GM18951 (cell line): ENCODE results near the gene ELMO1.

ENCODE experiments used
- POLR2A ChIP-seq: IDR thresholded peaks from 4 replicates; pipeline ENCODE4 v1.6.1; 2011; ENCODE audit warnings: mild to moderate bottlenecking; ENCODE audit not compliant: insufficient read length, insufficient read depth; ENCODE audit errors: extremely low read depth
- in situ Hi-C: fragments of 300-500 bp; cut with MboI; formaldehyde crosslinking; loops from one replicate; pipeline ENCODE4 v1.12.0; 2022; ENCODE audit warnings: low sequenced_read_pairs, mixed read lengths, inconsistent platforms; ENCODE audit not compliant: unreplicated experiment

The ELMO1 gene

DNA sequence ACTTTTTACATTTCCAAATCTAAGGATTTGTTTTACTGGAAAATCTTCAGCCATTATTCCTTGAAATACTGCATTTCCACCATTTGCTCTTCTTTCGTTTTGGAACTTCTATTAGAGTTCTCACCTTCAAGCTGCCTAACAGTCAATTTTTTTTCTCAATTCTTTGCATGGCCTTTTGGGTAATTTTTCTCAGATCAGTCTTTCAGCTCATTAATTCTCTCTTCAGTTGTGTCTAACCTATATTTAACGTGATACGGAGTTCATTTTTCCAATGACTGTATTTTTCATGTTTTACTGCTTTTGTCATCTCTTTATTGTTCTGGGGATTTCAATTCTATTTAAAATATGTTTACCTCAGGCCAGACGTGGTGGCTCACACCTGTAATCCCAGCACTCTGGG lies 600.7 kb downstream of the ELMO1 start:
- TF ChIP-seq POLR2A, result no peak
- in situ Hi-C loops, result no loop called here

DNA sequence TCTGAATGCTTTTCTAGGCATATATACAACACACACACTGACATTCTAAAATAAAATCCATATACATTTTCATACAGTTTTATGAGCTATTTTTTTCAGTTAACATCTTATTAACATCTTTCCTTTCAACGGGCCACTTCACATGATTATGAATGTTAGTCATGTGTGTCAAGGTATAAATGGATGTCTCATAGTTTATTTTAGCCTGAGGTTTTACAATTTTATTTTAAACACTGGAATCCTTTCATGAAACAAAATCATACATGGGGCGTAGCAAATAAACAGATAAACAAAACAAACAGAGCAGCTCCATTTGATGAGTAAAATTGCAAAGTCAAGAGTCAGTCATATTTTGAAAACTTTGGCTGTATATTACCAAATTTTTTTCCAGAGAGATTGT lies 604.3 kb downstream of the ELMO1 start:
- in situ Hi-C loops, result no loop called here
- no peak for TF ChIP-seq POLR2A

DNA sequence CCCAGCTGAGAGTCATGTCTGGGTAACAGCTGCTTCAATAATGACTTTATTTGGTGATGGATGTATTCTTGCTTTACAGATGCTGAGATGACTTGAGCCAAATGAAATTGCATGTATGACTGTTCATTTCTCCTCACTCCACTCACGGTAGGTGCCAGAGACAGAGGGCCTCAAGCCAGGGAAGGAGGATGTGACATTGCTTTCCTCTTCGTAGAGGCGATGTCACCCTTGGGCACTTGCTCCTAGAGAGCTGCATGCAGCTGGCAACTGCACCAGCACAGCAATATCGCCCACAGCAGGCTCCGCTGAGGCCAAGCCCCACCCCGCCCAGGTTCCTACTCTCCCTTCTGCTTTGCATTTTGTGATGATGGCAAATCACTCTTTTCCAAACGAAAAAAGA lies 607.8 kb downstream of the ELMO1 start:
- no peak for TF ChIP-seq POLR2A
- in situ Hi-C loops, result no loop called here

DNA sequence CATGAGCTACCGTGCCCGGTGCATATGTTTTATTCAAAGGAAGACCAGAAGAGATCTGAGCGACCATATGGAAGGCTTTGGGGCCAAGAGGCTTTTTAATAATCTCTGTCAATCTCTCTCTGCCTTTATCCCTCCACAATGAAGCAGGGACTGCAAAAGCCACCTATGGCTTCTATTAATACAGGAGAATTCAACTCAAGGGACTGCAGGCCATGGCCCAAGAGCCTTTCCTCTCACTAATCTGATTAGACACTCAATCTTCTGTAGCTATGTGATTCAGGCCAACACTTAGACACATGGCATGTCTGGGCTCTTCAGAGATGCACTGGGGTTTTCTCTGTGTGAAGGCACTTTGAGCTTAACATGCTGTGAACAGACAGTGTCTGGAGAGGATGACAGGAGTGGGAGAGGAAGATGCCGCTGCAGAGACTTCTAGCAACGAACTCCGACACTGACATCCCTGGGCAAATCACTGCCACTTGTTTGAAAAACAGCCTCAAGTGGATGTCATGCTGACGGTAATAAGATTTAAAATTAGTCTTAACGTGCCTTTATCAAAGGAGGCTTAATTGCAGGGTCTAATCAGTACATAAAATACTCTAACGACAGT lies 609.9 kb downstream of the ELMO1 start:
- TF ChIP-seq POLR2A, result no peak
- in situ Hi-C loops, result no loop called here

DNA sequence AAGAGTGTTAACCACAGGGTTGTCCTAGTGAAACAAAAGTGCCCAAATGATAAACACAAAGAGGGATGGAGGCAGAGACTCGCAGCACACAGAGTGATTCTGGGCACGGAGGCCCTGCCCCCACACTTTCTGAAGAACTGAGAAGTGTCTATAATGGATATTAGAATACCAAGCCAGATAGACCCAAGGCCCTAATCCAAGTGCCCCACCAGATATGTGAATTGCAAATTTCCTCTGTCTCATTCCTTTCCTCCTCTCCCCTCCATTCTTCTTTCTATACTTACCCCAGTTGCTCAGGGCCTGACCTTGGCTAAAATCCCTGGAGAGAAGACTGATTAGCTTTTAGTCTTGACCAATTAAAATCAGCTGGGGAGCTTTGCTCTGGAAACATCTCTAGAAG lies 617.6 kb downstream of the ELMO1 start:
- no peak for TF ChIP-seq POLR2A
- in situ Hi-C loops, result no loop called here

DNA sequence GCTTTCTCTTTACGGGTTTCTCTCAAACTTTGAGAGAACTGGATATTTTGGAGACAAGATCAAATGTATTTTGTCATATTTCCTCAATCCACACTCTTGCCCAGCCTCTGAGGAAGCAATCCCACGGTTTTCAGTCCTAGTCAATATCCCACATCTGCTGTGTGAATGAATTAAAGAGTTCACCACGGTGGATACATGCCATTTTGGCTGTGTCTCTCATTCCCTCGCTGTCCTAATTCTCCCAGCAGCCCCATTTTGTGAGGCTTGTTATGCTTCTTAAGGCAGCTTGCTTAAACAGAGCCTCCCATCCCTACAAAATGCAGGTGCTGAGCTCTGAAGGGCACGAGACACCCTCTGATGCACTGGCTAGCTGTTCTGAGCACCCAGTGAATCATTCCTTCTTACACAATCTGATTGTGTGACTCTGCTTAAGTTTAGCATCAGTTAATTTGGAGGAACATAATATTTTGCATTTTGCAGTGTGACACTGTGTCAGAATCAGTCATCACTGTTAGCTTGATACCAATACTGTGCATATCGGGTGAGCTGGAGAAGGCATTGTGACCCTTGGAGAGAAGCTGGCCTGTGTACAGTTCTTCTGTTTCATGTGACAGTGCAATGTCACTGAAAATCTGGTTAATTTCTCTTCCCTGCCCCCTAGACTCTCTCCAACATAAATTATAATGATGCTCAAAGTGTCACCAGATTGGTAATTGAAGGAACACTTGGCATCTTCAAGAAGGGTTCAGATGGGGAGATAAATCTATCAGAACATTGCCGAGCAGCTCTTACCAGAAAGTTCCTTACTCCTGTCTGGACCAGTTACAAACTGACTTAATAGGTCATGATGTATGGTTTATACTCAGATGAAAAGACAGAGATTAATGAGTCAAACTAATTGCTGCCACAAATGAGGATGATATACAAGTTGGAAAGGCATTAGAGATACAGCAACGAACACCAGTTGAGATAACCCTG lies 620.6 kb downstream of the ELMO1 start:
- TF ChIP-seq POLR2A, result no peak
- in situ Hi-C loops, result no loop called here

DNA sequence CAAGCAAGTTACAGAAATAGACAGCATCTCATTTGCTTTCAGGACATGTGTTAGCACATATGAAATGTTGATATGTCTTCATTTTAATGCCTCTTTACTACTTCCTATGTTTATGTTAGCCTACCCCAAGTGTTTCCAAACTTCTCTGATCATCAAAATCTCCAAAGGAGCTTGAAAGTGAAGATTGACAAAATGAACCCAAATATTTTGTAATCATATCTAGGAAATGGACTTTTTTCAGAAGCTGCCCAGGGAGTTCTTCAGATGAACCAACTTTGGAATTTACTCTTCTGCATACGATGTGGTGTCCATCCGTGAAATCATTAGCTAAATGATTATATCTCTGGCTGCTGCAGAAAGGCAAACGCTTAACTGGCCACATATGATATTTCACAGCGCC lies 623.2 kb downstream of the ELMO1 start:
- TF ChIP-seq POLR2A, result no peak
- in situ Hi-C loops, result no loop called here

DNA sequence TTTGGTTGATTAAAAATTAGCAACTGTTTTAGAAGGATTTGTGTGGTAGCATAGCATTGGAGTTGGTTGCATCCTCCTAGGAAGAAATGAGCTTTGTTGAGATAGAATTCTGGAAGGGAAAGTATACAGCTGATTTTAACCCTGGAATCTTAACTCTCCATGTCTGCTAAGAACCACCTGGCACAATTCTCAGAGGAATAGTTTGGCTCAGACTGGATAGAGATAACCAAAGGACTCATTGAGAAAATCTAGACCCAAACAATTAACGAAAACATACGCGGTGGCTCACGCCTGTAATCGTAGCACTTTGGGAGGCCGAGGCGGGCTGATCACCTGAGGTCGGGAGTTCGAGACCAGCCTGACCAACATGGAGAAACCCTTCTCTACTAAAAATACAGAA lies 625.3 kb downstream of the ELMO1 start:
- in situ Hi-C loops, result no loop called here
- no peak for TF ChIP-seq POLR2A

DNA sequence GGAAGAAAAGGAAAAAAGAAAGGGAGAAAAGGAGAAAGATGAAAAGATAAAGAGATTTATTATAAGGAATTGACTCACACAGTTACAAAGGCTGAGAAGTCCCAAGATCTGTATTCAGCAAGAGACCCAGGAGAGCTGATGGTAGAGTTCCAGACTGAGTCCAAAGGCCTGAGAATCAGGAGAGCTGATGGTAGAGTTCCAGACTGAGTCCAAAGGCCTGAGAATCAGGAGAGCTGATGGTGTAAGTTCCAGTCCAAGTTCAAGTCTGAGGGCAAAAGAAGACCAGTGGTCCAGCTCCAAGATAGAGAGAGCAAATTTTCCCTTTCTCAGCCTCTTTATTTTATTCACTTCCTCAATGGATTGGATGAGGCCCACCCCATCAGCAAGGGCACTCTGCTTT lies 627.0 kb downstream of the ELMO1 start:
- TF ChIP-seq POLR2A, result no peak
- in situ Hi-C loops, result no loop called here

DNA sequence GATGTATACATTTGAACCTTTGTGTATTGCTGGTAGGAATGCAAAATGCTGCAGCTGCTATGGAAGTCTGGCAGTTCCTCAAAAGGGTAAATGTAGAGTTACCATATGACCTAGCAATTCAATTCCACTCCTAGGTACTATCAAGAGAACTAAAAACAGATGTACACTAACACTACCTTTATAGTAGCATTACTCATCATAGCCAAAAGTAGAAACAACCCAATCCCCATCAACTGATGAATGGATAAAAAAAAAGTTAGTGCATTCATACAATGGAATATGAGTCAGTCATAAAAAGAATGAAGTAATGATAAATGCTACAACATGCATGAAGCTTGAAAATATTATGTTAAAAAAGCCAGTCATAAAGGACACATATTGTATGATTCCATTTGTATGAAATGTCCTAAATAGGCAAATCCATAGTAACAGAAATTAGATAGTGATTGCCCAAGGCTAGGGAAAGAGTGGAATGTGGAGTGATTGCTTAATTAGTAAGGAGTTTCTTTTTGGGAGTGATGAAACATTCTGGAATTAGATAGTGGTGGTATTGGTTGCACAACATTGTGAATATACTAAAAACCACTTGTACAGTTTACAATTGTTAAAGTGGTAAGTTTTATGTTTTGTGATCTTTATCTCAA lies 628.0 kb downstream of the ELMO1 start:
- TF ChIP-seq POLR2A, result no peak
- in situ Hi-C loops, result no loop called here

DNA sequence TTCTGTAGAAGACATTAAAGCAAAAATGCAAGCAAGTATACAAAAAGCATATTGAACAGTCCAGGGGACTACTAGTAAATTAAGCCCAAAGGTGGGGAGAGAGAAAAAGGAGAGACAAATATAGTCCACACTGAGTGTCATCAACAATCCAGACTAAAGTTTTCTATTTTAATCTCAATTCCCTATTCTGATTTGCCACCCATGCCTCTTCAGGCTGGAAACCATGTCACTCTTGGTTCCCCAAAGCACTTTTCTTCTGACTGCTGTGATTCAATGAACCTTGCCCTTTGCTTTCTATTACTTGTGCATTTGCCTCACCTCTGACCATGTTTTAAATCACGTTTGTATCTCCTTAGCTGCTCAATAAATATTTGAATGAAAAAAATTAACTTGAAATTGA lies 629.0 kb downstream of the ELMO1 start:
- no peak for TF ChIP-seq POLR2A
- in situ Hi-C loops, result no loop called here

DNA sequence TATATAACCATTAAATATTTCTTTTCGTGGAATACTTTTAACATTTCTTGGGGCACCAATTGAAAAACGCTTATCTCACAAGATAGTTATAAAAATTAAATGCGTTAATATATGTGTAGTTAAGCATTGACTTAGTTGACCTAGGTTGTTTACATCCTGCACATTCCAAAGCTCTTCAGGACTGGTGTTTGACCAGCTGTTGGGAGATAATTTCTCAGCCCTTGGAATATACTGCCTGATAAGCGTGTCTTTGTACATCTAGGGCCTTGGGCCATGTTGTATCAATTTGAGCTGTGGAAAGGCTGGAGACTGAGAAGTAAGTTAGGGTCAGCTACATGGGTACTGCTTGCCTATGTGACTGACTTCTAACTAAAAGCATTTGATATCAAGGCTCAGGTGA lies 634.4 kb downstream of the ELMO1 start:
- no peak for TF ChIP-seq POLR2A

DNA sequence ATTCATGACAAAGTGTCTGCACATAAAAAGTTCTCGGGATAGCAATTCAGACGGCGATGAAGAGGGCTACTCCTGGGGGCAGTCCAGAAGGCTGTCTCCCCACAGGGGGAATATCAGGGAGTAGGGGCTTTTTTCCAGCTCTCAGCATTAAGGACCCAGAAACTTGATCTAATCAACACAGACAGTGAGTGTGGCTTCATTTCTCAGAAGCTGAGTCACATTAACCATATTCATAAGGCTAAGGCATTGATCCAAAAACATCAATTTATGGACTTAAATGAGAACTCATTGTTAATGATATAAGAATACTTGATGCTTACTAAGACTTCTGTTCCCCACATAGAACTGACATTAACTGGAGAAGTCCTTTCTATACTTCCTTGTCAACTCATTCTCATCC lies 636.9 kb downstream of the ELMO1 start:
- TF ChIP-seq POLR2A, result no peak
- in situ Hi-C loops, result no loop called here

More for the DNA sequence above, 634.4 kb downstream of the ELMO1 start:
- in situ Hi-C loops, result no loop called here

DNA sequence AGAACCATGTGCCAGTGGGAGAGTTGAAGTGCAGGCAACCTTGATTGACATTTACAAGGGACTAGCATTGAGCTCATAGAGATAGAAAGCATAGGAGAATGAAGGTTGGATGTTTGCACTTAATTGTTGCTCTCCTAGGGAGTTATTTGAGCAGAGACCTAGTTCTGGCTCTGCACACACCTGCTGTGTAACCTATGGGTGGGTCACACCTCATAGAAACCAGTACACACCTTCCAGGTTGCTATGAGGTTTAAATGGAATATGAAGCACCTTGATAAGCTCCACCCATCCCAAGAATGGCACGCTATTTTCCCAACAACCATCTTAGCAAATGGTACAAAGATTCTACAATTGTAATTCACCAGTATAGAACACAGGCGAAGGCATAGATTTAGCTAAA lies 638.2 kb downstream of the ELMO1 start:
- in situ Hi-C loops, result no loop called here
- no peak for TF ChIP-seq POLR2A

DNA sequence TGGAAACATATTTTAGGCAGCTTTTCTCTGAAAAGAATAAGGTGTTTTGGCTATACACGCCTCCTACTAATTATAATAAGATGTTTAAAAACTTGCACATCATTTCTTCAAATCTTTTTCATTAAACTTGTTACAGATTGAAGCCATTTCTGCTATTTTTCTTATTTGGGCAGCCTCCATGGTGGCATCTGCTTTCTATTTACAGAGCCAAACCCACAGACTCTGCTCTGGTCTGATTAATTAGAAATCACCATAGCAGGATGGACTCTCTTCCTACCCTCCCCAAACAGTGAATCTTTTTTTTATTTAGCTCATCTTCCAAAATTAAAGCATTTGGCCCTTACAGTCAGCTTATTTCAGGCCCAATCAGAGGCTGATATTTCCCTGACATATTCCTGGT lies 638.6 kb downstream of the ELMO1 start:
- no peak for TF ChIP-seq POLR2A
- in situ Hi-C loops, result no loop called here
